B cell (primary cell): ENCODE data around the gene MAB21L4. TPM values are rescaled to one million over a fixed set of nuclear protein-coding genes. Genes with fewer than 3 reads are reported as not detected.

Experiments used
- ATAC-seq: fragments of 200-7000 bp; cut with Tn5 transposase; one replicate; pipeline ENCODE4 v1.10.0; 2021; ENCODE audit warnings: low read depth, mild to moderate bottlenecking, moderate number of reproducible peaks, moderate library complexity
- CTCF ChIA-PET: fragments of 350-600 bp; sonication (Branson Sonifier 250); formaldehyde crosslinking; loops from one replicate; lab custom pipeline; 2021; ENCODE audit warnings: antibody characterized with exemption, inconsistent platforms; lab: Charles Lee
- POLR2A ChIA-PET: fragments of 350-600 bp; sonication (Branson Sonifier 250); formaldehyde crosslinking; loops from one replicate; lab custom pipeline; 2021; ENCODE audit warnings: antibody characterized with exemption; lab: Charles Lee
- DNase-seq: peaks from one replicate; pipeline ENCODE4 v3.0.0; 2013
- H2AFZ ChIP-seq: 2 replicates; pipeline ENCODE4 v1.6.1; 2012; ENCODE audit warnings: mild to moderate bottlenecking, low read depth, low read length; ENCODE audit not compliant: insufficient read depth, poor library complexity, severe bottlenecking
- H3K27ac ChIP-seq, 2 donors: 1 replicate in 1 of 2; 2 replicates in 1 of 2; pipeline ENCODE4 v1.5.1; 2012 to 2013; ENCODE audit warnings: low read length in 2 of 2, mild to moderate bottlenecking in 2 of 2, moderate library complexity in 1 of 2
- H3K27me3 ChIP-seq, 4 experiments: fragments of 200-600 bp in 1 of 4; sonication (generic) in 1 of 4; replicated peaks in 1 of 4; 1 replicate in 2 of 4; 2 replicates in 2 of 4; pipeline versions ENCODE4 v1.6.1 to v1.7.0; 2013 to 2016; ENCODE audit warnings: low read length in 3 of 4, mild to moderate bottlenecking in 2 of 4, mixed read lengths in 1 of 4, moderate library complexity in 1 of 4; ENCODE audit not compliant: insufficient read depth in 4 of 4, control insufficient read depth in 3 of 4; ENCODE audit errors: control extremely low read depth in 1 of 4
- H3K36me3 ChIP-seq, 2 experiments: replicated peaks in 1 of 2; 1 replicate in 1 of 2; 2 replicates in 1 of 2; pipeline versions ENCODE4 v1.6.1 to v1.7.1; 2013; ENCODE audit warnings: low read length in 1 of 2; ENCODE audit not compliant: insufficient read depth in 2 of 2, control insufficient read depth in 1 of 2; ENCODE audit errors: control extremely low read depth in 1 of 2, extremely low read depth in 1 of 2
- H3K4me1 ChIP-seq, 2 donors: fragments of 200-600 bp in 1 of 2; sonication (generic) in 1 of 2; 1 replicate in 1 of 2; 2 replicates in 1 of 2; pipeline versions ENCODE4 v1.5.1 to v1.6.1; 2013 to 2017; ENCODE audit warnings: low read length in 2 of 2; ENCODE audit not compliant: control insufficient read depth in 2 of 2, insufficient read depth in 2 of 2
- H3K4me2 ChIP-seq: replicated peaks from 2 replicates; pipeline ENCODE3; 2012; ENCODE audit warnings: mild to moderate bottlenecking, low read depth, low read length; ENCODE audit not compliant: poor library complexity, severe bottlenecking
- H3K4me3 ChIP-seq, 5 experiments: fragments of 200-600 bp in 1 of 5; sonication (generic) in 1 of 5; 1 replicate in 3 of 5; 2 replicates in 2 of 5; pipeline versions ENCODE4 v1.5.1 to v1.7.0; 2011 to 2016; ENCODE audit warnings: low read length in 4 of 5, mild to moderate bottlenecking in 4 of 5, low read depth in 2 of 5, control low read depth in 1 of 5, moderate library complexity in 1 of 5; ENCODE audit not compliant: insufficient read depth in 1 of 5; ENCODE audit errors: control extremely low read depth in 1 of 5, extremely low read depth in 1 of 5
- H3K79me2 ChIP-seq: fragments of 200-600 bp; sonication (generic); one replicate; pipeline ENCODE4 v1.6.0; 2016; ENCODE audit warnings: low read length; ENCODE audit not compliant: control insufficient read depth, insufficient read depth
- H3K9ac ChIP-seq: fragments of 200-600 bp; sonication (generic); 2 replicates; pipeline ENCODE4 v1.6.1; 2017; ENCODE audit warnings: mild to moderate bottlenecking, low read length, moderate library complexity
- H3K9me3 ChIP-seq, 3 donors: one replicate each; pipeline versions ENCODE4 v1.6.1 to v1.7.1; 2013; ENCODE audit warnings: low read length in 2 of 3; ENCODE audit not compliant: control insufficient read depth in 2 of 3, insufficient read depth in 1 of 3; ENCODE audit errors: control extremely low read depth in 1 of 3
- H4K20me1 ChIP-seq: 2 replicates; pipeline ENCODE4 v1.6.0; 2012; ENCODE audit warnings: mild to moderate bottlenecking, low read length; ENCODE audit not compliant: insufficient read depth, control insufficient read depth, poor library complexity, severe bottlenecking
- H3K27ac Mint-ChIP-seq: one replicate; pipeline ENCODE4 v1.8.0; 2021; ENCODE audit warnings: mixed read lengths
- H3K27me3 Mint-ChIP-seq: one replicate; pipeline ENCODE4 v1.8.0; 2021; ENCODE audit warnings: mixed read lengths
- H3K4me1 Mint-ChIP-seq: one replicate; pipeline ENCODE4 v1.8.0; 2021; ENCODE audit warnings: mixed read lengths
- H3K4me3 Mint-ChIP-seq: one replicate; pipeline ENCODE4 v1.8.0; 2021; ENCODE audit warnings: mixed read lengths
- H3K9me3 Mint-ChIP-seq: one replicate; pipeline ENCODE4 v1.8.0; 2022; ENCODE audit warnings: mixed read lengths; ENCODE audit not compliant: insufficient read depth
- CTCF ChIP-seq: fragments of 200-600 bp; IDR thresholded peaks from one replicate; pipeline ENCODE4 v1.8.0; 2022; ENCODE audit warnings: antibody characterized with exemption, mild to moderate bottlenecking
- EZH2 ChIP-seq: IDR thresholded peaks from 2 replicates; pipeline ENCODE4 v1.6.1; 2012; ENCODE audit warnings: borderline replicate concordance, low read depth, mild to moderate bottlenecking, moderate library complexity, low read length; ENCODE audit not compliant: insufficient read depth, poor library complexity, severe bottlenecking
- WGBS: methylation state at CpG from one replicate; pipeline ENCODE4 v1.1.5; 2013; ENCODE audit warnings: missing lambda C conversion rate; ENCODE audit not compliant: insufficient coverage; 5-methylcytosine and 5-hydroxymethylcytosine counted together
- intact Hi-C: fragments of 100-400 bp; cut with micrococcal nuclease; formaldehyde crosslinking; loops from one replicate; pipeline ENCODE4 v1.10.0; 2022
- polyA plus RNA-seq: library from polyadenylated mRNA; depleted of rRNA; stranded (reverse); fragments of >200 nt; gene quantifications from 2 replicates; pipeline ENCODE4 v1.2.3, GENCODE V29; 2012
- total RNA-seq, 2 donors: library from RNA; stranded (reverse); fragments of 120-200 nt in 1 of 2; gene quantifications; 1 replicate in 1 of 2; 2 replicates in 1 of 2; pipeline versions ENCODE4 v1.2.3 to v1.2.4, GENCODE V29; 2013 to 2022

The MAB21L4 gene
- total and polyA plus RNA-seq, 2 donors (not counting 1 experiment from before 2014, with no cell fraction given), result not detected

GRCh38 chr2:240913810-240914644 is 18.1 kb upstream of the MAB21L4 start:
- Mint-ChIP-seq H3K27me3 (peaks cover 30% of the 10 kb centered on the region), H3K9me3 (no peaks in the 10 kb centered on the region), H3K27ac (no peak overlapping the region), H3K4me1 (peaks cover 10% of the 10 kb centered on the region), H3K4me3 (no peak overlapping the region)
- DNase-seq (peak; percentile 69), ATAC-seq (peak; percentile 69)
- ChIA-PET POLR2A (no interaction called here), CTCF (interaction anchor here (0.5 to 2.7 kb wide), 12 partner anchors 8 to 684 kb away, joined by 3 to 15 read pairs (median 3); partner anchors contain the start of gene PPP1R7)
- Histone ChIP-seq H2AFZ (no peak overlapping the region), H4K20me1 (no peaks in the 10 kb centered on the region), H3K36me3 (no peaks in the 10 kb centered on the region), H3K4me2 (no peak overlapping the region), H3K27ac (no peak overlapping the region), H3K79me2 (no peaks in the 10 kb centered on the region), H3K4me3 (no peak overlapping the region), H3K27me3 (peaks cover 0 to 31% (median 9%) of the 10 kb centered on the region in 4 experiments), H3K9ac (no peak overlapping the region), H3K4me1 (peaks cover 8 to 15% of the 10 kb centered on the region in 2 donors), H3K9me3 (peaks cover 0 to 7% (median 0%) of the 10 kb centered on the region in 3 donors)
- WGBS, result 58% methylated on average over 36 of the region's 36 CpGs
- intact Hi-C loops, result loop anchor here (1.0 kb wide), 1 partner anchor 236 kb away; the partner anchor contains the start of gene PPP1R7
- TF ChIP-seq EZH2, result no peak
- peak; percentile 88 for TF ChIP-seq CTCF
